Panc1 (cell line): ENCODE measurements around the gene CNBP. TPM values are rescaled to one million over a fixed set of nuclear protein-coding genes. Genes with fewer than 3 reads are reported as not detected.
"Not testable (repeated sequence)": the region's sequence is repeated elsewhere in the genome, so short reads cannot be mapped to it uniquely, and the experiment has no call there.

Experiments
- ATAC-seq: fragments of 200-7000 bp; cut with Tn5 transposase; 2 replicates; pipeline ENCODE4 v1.9.1; 2020; ENCODE audit warnings: mild to moderate bottlenecking, moderate library complexity
- BruUV-seq: library from RNA; stranded (reverse); fragments of 400-500 nt; replicated peaks from 2 replicates; lab custom pipeline; 2021; lab: Mats Ljungman, UMichigan
- CTCF ChIA-PET: fragments of 300-600 bp; sonication (Branson Sonifier 250); formaldehyde crosslinking; loops from one replicate; lab custom pipeline; 2022; ENCODE audit warnings: antibody characterized with exemption; lab: Charles Lee
- POLR2A ChIA-PET: fragments of 300-600 bp; sonication (Branson Sonifier 250); formaldehyde crosslinking; loops from one replicate; lab custom pipeline; 2022; ENCODE audit warnings: antibody characterized with exemption; lab: Charles Lee
- DNase-seq: peaks from one replicate; pipeline ENCODE4 v3.0.0-alpha.2; 2010; ENCODE audit warnings: low read depth, low spot score
- H3K27ac ChIP-seq: 2 replicates; pipeline ENCODE4 v1.5.1; 2011; ENCODE audit warnings: mild to moderate bottlenecking, low read length, inconsistent platforms
- H3K27me3 ChIP-seq: fragments of 200-500 bp; sonication (Bioruptor generic); 2 replicates; pipeline ENCODE4 v1.6.0; 2014; ENCODE audit warnings: low read length, inconsistent platforms; ENCODE audit not compliant: control insufficient read depth, insufficient read depth
- H3K36me3 ChIP-seq: fragments of 200-500 bp; sonication (Bioruptor generic); 2 replicates; pipeline ENCODE4 v1.5.1; 2014; ENCODE audit warnings: inconsistent platforms, mild to moderate bottlenecking, low read length, moderate library complexity; ENCODE audit not compliant: control insufficient read depth, insufficient read depth
- H3K4me1 ChIP-seq: 2 replicates; pipeline ENCODE4 v1.5.1; 2011; ENCODE audit warnings: inconsistent platforms, mild to moderate bottlenecking, low read length, moderate library complexity; ENCODE audit not compliant: control insufficient read depth, insufficient read depth
- H3K4me3 ChIP-seq, 2 experiments: 2 replicates each; pipeline ENCODE4 v1.5.1; 2011 to 2012; ENCODE audit warnings: low read depth in 2 of 2, low read length in 2 of 2, mild to moderate bottlenecking in 2 of 2, inconsistent platforms in 1 of 2, moderate library complexity in 1 of 2
- H3K9me3 ChIP-seq: fragments of 200-500 bp; sonication (Bioruptor generic); 2 replicates; pipeline ENCODE4 v1.5.1; 2014; ENCODE audit warnings: low read depth, mild to moderate bottlenecking, inconsistent platforms, low read length, moderate library complexity; ENCODE audit not compliant: control insufficient read depth, insufficient read depth
- POLR2AphosphoS5 ChIP-seq: IDR thresholded peaks from 2 replicates; pipeline ENCODE4 v1.6.1; 2012; ENCODE audit warnings: mild to moderate bottlenecking, low read depth, low read length, moderate library complexity
- SIN3A ChIP-seq: IDR thresholded peaks from 2 replicates; pipeline ENCODE4 v1.6.1; 2012; ENCODE audit warnings: low read depth, mild to moderate bottlenecking, low read length, moderate library complexity, borderline replicate concordance; ENCODE audit not compliant: insufficient read depth
- TCF7L2 ChIP-seq: IDR thresholded peaks from 2 replicates; pipeline ENCODE4 v1.6.1; 2011; ENCODE audit warnings: mild to moderate bottlenecking, low read depth, low read length, inconsistent platforms
- in situ Hi-C: cut with HindIII; loops from 2 replicates; pipeline ENCODE4 v1.10.0; 2016; ENCODE audit warnings: low sequenced_read_pairs, low pct_unique_long_range_greater_than_20kb
- intact Hi-C: fragments of 100-400 bp; cut with micrococcal nuclease; formaldehyde crosslinking; loops from one replicate; pipeline ENCODE4 v1.10.0; 2022; ENCODE audit not compliant: unreplicated experiment
- total RNA-seq: library from RNA; stranded (reverse); gene quantifications from one replicate; pipeline ENCODE4 v1.2.1, GENCODE V29; 2021; ENCODE audit not compliant: unreplicated experiment
- TF ChIP-seq, protein P1 (sequence below): fragments of 450-650 bp; IDR thresholded peaks from 2 replicates; pipeline ENCODE4 v1.5.1; 2017; ENCODE audit warnings: mild to moderate bottlenecking
- TF ChIP-seq, protein P2 (sequence below), 2 experiments: IDR thresholded peaks; 2 replicates each; pipeline ENCODE4 v1.6.1; 2011 to 2012; ENCODE audit warnings: low read depth in 2 of 2, control low read depth in 1 of 2, low read length in 1 of 2, mild to moderate bottlenecking in 1 of 2, moderate library complexity in 1 of 2; ENCODE audit not compliant: insufficient read depth in 1 of 2

The CNBP gene
- total RNA-seq, 1 experiment from 2014 or later, result 355 TPM

DNA sequence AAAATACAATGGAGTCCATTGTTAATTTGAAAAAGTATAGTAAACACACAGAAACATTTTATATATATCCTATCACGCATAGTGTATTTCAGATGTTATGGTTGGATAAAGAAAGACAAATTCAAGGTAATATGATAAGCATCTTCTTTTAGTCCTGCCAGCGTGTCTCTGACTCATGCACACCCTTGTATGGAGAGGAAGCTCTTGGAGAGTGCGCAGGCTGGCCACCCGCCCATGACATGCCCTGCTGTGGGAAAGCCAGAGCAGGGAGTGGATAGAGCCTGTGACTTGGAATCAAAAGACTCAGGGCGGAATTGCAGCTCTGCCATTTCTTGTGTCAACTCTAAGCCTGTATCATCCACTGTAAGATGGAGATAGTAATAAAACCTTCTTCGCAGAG is 42.7 kb upstream of the CNBP start:
- in situ Hi-C loops, result no loop called here
- Histone ChIP-seq H3K27me3 (no peaks in the 10 kb centered on the region), H3K4me3 (no peak overlapping the region), H3K9me3 (no peaks in the 10 kb centered on the region), H3K27ac (peak overlapping the region; percentile 93), H3K4me1 (peaks cover 63% of the 10 kb centered on the region), H3K36me3 (no peaks in the 10 kb centered on the region)
- ATAC-seq, result peak; percentile 83
- TF ChIP-seq TCF7L2, result peak; percentile 49
- TF ChIP-seq POLR2AphosphoS5, result no peak
- TF ChIP-seq, protein P1, sequence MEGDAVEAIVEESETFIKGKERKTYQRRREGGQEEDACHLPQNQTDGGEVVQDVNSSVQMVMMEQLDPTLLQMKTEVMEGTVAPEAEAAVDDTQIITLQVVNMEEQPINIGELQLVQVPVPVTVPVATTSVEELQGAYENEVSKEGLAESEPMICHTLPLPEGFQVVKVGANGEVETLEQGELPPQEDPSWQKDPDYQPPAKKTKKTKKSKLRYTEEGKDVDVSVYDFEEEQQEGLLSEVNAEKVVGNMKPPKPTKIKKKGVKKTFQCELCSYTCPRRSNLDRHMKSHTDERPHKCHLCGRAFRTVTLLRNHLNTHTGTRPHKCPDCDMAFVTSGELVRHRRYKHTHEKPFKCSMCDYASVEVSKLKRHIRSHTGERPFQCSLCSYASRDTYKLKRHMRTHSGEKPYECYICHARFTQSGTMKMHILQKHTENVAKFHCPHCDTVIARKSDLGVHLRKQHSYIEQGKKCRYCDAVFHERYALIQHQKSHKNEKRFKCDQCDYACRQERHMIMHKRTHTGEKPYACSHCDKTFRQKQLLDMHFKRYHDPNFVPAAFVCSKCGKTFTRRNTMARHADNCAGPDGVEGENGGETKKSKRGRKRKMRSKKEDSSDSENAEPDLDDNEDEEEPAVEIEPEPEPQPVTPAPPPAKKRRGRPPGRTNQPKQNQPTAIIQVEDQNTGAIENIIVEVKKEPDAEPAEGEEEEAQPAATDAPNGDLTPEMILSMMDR, result no peak
- no peak for TF ChIP-seq SIN3A
- TF ChIP-seq, protein P2, sequence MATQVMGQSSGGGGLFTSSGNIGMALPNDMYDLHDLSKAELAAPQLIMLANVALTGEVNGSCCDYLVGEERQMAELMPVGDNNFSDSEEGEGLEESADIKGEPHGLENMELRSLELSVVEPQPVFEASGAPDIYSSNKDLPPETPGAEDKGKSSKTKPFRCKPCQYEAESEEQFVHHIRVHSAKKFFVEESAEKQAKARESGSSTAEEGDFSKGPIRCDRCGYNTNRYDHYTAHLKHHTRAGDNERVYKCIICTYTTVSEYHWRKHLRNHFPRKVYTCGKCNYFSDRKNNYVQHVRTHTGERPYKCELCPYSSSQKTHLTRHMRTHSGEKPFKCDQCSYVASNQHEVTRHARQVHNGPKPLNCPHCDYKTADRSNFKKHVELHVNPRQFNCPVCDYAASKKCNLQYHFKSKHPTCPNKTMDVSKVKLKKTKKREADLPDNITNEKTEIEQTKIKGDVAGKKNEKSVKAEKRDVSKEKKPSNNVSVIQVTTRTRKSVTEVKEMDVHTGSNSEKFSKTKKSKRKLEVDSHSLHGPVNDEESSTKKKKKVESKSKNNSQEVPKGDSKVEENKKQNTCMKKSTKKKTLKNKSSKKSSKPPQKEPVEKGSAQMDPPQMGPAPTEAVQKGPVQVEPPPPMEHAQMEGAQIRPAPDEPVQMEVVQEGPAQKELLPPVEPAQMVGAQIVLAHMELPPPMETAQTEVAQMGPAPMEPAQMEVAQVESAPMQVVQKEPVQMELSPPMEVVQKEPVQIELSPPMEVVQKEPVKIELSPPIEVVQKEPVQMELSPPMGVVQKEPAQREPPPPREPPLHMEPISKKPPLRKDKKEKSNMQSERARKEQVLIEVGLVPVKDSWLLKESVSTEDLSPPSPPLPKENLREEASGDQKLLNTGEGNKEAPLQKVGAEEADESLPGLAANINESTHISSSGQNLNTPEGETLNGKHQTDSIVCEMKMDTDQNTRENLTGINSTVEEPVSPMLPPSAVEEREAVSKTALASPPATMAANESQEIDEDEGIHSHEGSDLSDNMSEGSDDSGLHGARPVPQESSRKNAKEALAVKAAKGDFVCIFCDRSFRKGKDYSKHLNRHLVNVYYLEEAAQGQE (IDR thresholded peaks at IDR 0.05; ENCODE audit: insufficient read depth in 1 of 2, low read depth in 2 of 2, low read length in 1 of 2), result no peak
- no TSS peak for BruUV-seq
- DNase-seq, result peak; percentile 76
- ChIA-PET POLR2A (no interaction called here), CTCF (interaction anchor here (0.6 to 2.5 kb wide), 2 partner anchors 11 to 19 kb away, joined by 3 to 19 read pairs; no protein-coding TSS in a partner anchor)
- intact Hi-C loops, result loop anchor here (5.0 kb wide), 1 partner anchor 44 kb away; the partner anchor contains the start of gene CNBP

DNA sequence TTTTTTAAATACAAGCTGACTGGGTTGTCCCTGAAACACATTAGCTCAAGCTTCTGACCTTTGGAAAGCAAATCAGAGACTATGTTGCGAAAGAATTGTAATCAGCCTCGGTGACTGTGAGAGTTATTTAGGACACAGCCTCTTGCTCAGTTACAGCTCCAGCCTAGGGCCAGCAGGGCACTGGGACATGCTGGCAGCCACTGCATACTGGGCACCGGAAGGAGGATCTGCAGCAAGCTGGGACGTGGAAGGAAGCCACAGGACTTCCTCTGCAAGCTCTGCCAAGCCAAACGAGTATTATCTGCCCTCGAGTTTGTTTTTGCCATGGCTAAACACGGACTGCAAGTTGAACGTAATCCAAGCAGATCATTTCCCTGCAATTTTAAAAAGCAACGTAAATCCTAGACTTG is 41.3 kb upstream of the CNBP start:
- BruUV-seq, result no TSS peak
- ATAC-seq, result peak; percentile 83
- intact Hi-C loops (loop anchor here (5.0 kb wide), 1 partner anchor 43 kb away; the partner anchor contains the start of gene CNBP), in situ Hi-C loops (no loop called here)
- peak overlapping the region; percentile 93 for H3K27ac ChIP-seq
- peak; percentile 67 for DNase-seq
- ChIA-PET POLR2A (interaction anchor here (0.6 to 0.7 kb wide), 3 partner anchors 18 to 140 kb away, joined by 3 to 17 read pairs (median 6); no protein-coding TSS in a partner anchor), CTCF (interaction anchor here (0.5 to 2.5 kb wide), 4 partner anchors 20 to 62 kb away, joined by 3 to 19 read pairs (median 4); partner anchors contain the start of gene CNBP)
- peaks cover 51% of the 10 kb centered on the region for H3K4me1 ChIP-seq
- TF ChIP-seq, protein P1, result no peak
- TF ChIP-seq POLR2AphosphoS5 (peak; percentile 62; the same call in 1 of the 2 replicates), SIN3A (no peak), TCF7L2 (peak; percentile 20; the same call in 1 of the 2 replicates)
- TF ChIP-seq, protein P2 (IDR thresholded peaks at IDR 0.05; ENCODE audit: insufficient read depth in 1 of 2, low read depth in 2 of 2, low read length in 1 of 2), result no peak
- H3K9me3 ChIP-seq, result no peaks in the 10 kb centered on the region
- H3K36me3 ChIP-seq, result no peaks in the 10 kb centered on the region
- peak overlapping the region; percentile 11 to 45; a peak in 3 of 4 replicates for H3K4me3 ChIP-seq
- H3K27me3 ChIP-seq, result no peaks in the 10 kb centered on the region

DNA sequence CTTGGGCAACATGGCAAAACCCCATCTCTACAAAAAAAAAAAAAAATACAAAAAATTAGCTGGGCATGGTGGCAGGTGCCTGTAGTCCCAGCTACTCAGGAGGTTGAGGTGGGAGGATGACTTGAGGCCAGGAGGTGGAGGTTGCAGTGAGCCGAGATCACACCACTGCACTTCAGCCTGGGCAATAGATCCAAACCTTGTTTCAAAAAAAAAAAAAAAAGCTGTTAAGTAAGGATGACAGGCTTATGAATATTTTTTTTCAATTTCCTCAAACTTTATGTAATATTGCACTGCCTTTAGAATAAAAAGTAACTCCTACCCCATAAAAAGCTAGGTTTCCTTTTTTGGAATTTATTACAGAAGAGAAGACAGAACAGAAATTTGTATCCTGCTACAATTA is 40.7 kb upstream of the CNBP start:
- BruUV-seq, H3K9me3 ChIP-seq: not testable (repeated sequence)
- CTCF ChIA-PET, result interaction anchor here (0.5 to 2.5 kb wide), 4 partner anchors 21 to 61 kb away, joined by 3 to 19 read pairs (median 4); partner anchors contain the start of gene CNBP

More for the DNA sequence above, 40.7 kb upstream of the CNBP start:
- H3K4me3 ChIP-seq, H3K27me3 ChIP-seq, intact Hi-C loops, DNase-seq, in situ Hi-C loops, ATAC-seq, H3K36me3 ChIP-seq: not testable (repeated sequence)
- POLR2A ChIA-PET, result interaction anchor here (0.6 to 0.7 kb wide), 2 partner anchors 17 to 45 kb away, joined by 3 to 6 read pairs; no protein-coding TSS in a partner anchor
- H3K27ac ChIP-seq, result peak overlapping the region; percentile 93
- peaks cover 47% of the 10 kb centered on the region for H3K4me1 ChIP-seq
